Loucy (cell line): ENCODE results near the gene CDK9.

Source experiments
- EZH2phosphoT487 ChIP-seq: fragments of 200-600 bp; IDR thresholded peaks from 2 replicates; pipeline ENCODE4 v1.6.1; 2018; ENCODE audit warnings: antibody characterized with exemption, mild to moderate bottlenecking, moderate library complexity, borderline replicate concordance
- TF ChIP-seq, protein P1 (sequence below): fragments of 200-600 bp; sonication (generic); conservative IDR thresholded peaks from 2 replicates; pipeline ENCODE4 v1.5.1; 2014; ENCODE audit warnings: mild to moderate bottlenecking, antibody characterized with exemption, low read length

DNA sequence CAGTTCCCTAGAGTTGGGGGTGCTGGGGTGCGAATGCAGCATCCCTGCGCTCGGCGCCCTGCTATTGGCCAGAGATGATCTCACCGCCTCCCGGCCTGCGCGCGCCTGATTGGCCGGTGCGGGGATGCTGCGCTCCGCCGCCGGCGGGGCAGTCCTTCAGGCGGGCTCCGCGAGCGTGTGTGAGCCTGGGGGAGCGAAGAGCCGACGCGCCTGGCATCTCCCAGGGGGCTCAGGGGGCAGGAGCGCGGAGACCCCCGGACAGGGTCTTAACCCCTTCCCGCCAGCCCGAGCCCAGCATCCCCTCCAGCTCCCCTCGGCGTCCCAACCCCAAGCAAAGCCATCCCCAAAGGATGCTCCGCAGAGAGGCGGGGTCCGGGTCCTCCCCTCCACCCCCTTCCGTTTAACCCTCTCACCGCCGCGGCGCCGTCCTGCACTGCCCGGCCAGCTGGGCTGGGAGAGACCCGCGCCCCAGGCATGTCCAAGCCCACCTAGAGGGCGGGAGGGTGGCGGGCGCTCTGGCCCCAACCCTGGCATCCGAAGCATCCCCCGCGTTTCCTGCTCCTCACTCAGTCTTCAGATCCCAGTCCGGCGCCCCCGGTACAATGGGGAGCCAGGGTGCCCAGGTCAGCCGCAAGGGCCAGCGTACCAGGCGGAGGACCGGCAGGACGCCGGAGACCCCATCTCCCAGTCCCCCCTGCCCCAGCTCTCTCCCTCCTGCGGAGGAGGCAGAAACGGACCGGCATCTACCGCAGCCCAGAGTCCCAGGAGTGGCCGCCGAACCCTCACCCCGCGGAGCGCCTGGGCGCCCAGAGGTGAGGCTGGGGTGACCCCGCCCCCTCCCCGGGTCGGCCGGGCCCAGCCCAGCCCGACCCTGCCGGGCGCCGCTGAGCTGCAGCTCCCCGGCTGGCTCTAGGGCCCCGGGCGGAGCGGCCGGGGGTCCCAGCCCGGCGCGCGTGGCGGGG is 31.5 kb upstream of the CDK9 start:
- TF ChIP-seq, protein P1, sequence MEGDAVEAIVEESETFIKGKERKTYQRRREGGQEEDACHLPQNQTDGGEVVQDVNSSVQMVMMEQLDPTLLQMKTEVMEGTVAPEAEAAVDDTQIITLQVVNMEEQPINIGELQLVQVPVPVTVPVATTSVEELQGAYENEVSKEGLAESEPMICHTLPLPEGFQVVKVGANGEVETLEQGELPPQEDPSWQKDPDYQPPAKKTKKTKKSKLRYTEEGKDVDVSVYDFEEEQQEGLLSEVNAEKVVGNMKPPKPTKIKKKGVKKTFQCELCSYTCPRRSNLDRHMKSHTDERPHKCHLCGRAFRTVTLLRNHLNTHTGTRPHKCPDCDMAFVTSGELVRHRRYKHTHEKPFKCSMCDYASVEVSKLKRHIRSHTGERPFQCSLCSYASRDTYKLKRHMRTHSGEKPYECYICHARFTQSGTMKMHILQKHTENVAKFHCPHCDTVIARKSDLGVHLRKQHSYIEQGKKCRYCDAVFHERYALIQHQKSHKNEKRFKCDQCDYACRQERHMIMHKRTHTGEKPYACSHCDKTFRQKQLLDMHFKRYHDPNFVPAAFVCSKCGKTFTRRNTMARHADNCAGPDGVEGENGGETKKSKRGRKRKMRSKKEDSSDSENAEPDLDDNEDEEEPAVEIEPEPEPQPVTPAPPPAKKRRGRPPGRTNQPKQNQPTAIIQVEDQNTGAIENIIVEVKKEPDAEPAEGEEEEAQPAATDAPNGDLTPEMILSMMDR: no peak
- TF ChIP-seq EZH2phosphoT487: no peak
